Endothelial cell (in vitro differentiated cells): ENCODE measurements around the gene MRGPRG. TPM values are rescaled to one million over a fixed set of nuclear protein-coding genes. Genes with fewer than 3 reads are reported as not detected.

Experiments
- DNase-seq: peaks from one replicate; pipeline ENCODE4 v3.0.0; 2021; ENCODE audit warnings: low spot score
- H3K27ac Mint-ChIP-seq: one replicate; pipeline ENCODE4 v1.8.0; 2021; ENCODE audit warnings: mixed read lengths, inconsistent platforms; ENCODE audit not compliant: unreplicated experiment
- H3K27me3 Mint-ChIP-seq: one replicate; pipeline ENCODE4 v1.8.0; 2021; ENCODE audit warnings: mild to moderate bottlenecking, moderate library complexity, mixed read lengths, inconsistent platforms; ENCODE audit not compliant: unreplicated experiment
- H3K36me3 Mint-ChIP-seq: one replicate; pipeline ENCODE4 v1.8.0; 2021; ENCODE audit warnings: mild to moderate bottlenecking, low read depth, mixed read lengths, inconsistent platforms; ENCODE audit not compliant: unreplicated experiment
- H3K4me1 Mint-ChIP-seq: one replicate; pipeline ENCODE4 v1.8.0; 2021; ENCODE audit warnings: mild to moderate bottlenecking, mixed read lengths, inconsistent platforms; ENCODE audit not compliant: unreplicated experiment
- H3K4me3 Mint-ChIP-seq: one replicate; pipeline ENCODE4 v1.8.0; 2021; ENCODE audit warnings: mild to moderate bottlenecking, mixed read lengths, inconsistent platforms; ENCODE audit not compliant: unreplicated experiment
- H3K9me3 Mint-ChIP-seq: one replicate; pipeline ENCODE4 v1.8.0; 2021; ENCODE audit warnings: mixed read lengths, inconsistent platforms; ENCODE audit not compliant: unreplicated experiment
- CTCF ChIP-seq: fragments of 200-600 bp; sonication (generic); IDR thresholded peaks from one replicate; pipeline ENCODE4 v1.5.0; 2021; ENCODE audit warnings: antibody characterized with exemption; ENCODE audit not compliant: unreplicated experiment
- total RNA-seq: library from RNA; stranded (reverse); fragmentation: NEBNext Ultra II Directional; extraction: Animal tissue kit (Norgen Biotek cat#: 25700); gene quantifications from one replicate; pipeline ENCODE4 v1.2.1, GENCODE V29; 2021; ENCODE audit not compliant: unreplicated experiment

Gene MRGPRG
- total RNA-seq, 1 donor from 2014 or later = not detected

GRCh38 chr11:3205261-3206155 lies 13.1 kb downstream of the MRGPRG start:
- no peak for TF ChIP-seq CTCF
- Mint-ChIP-seq H3K27me3 (peaks cover 10% of the 10 kb centered on the region), H3K4me3 (no peak overlapping the region), H3K9me3 (no peaks in the 10 kb centered on the region), H3K4me1 (peaks cover 15% of the 10 kb centered on the region), H3K36me3 (no peaks in the 10 kb centered on the region), H3K27ac (no peak overlapping the region)
- DNase-seq = no peak

GRCh38 chr11:3204141-3205015 lies 14.2 kb downstream of the MRGPRG start:
- H3K27me3 Mint-ChIP-seq = peaks cover 8% of the 10 kb centered on the region
- TF ChIP-seq CTCF = no peak
- no peaks in the 10 kb centered on the region for H3K9me3 Mint-ChIP-seq
- peaks cover 12% of the 10 kb centered on the region for H3K4me1 Mint-ChIP-seq
- no peak overlapping the region for H3K27ac Mint-ChIP-seq
- no peaks in the 10 kb centered on the region for H3K36me3 Mint-ChIP-seq
- H3K4me3 Mint-ChIP-seq = no peak overlapping the region
- no peak for DNase-seq

- Mint-ChIP-seq H3K27ac (no peak overlapping the region), H3K9me3 (no peaks in the 10 kb centered on the region), H3K4me3 (no peak overlapping the region), H3K27me3 (peaks cover 10% of the 10 kb centered on the region), H3K36me3 (no peaks in the 10 kb centered on the region), H3K4me1 (peaks cover 8% of the 10 kb centered on the region)
- DNase-seq = no peak
- no peak for TF ChIP-seq CTCF
Observed at GRCh38 chr11:3203221-3204043, 15.2 kb downstream of the MRGPRG start.

GRCh38 chr11:3202759-3203158 lies 15.9 kb downstream of the MRGPRG start:
- Mint-ChIP-seq H3K27ac (no peak overlapping the region), H3K4me3 (peak overlapping the region; percentile 42), H3K36me3 (no peaks in the 10 kb centered on the region), H3K27me3 (peaks cover 11% of the 10 kb centered on the region), H3K9me3 (no peaks in the 10 kb centered on the region), H3K4me1 (peaks cover 8% of the 10 kb centered on the region)
- no peak for DNase-seq
- TF ChIP-seq CTCF = no peak
